Measurements from ENCODE around the gene RPN2.
A peak's percentile ranks its signal among the peaks of the same experiment; 100 is the strongest.

RPN2 gene

DNA sequence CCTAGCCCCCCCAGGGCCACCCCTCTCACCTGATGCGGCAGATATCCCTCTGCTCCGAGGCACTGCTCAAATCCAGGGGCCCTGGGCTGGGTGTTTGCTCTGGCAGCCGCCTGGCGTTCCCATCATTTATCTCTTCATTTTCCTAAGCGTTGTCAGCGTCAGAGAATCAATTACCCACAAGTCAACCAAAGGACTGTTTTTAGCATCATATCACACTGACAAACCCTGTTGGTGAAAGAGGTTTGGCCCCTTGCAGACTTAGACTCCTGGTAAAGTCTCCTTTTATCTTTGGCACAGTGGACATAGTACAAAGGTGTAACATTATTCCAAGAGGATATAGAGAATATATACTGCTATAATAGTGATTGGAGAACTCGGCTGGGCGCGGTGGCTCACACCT is 82.6 kb downstream of the RPN2 start, which contains the start of gene GHRH:
GHRH (minus strand) TSS at position 101 of the 400 bp plus-strand sequence. CDS start 4,925 bp downstream, outside the sequence.
- Histone ChIP-seq H3K27ac (ENCODE audit: low read depth, low read length) (no peak within 1 kb of the TSS), H3K9ac (ENCODE audit: low read depth in 1 of 2, low read length in 2 of 2) (no peak within 1 kb of the TSS), H3K36me3 (ENCODE audit: control insufficient read depth in 1 of 2, insufficient read depth in 2 of 2, low read length in 2 of 2) (no peaks in the 10 kb centered on the region), H3K9me3 (ENCODE audit: control insufficient read depth in 1 of 2, low read length in 2 of 2) (no peaks in the 10 kb centered on the region), H3K4me1 (ENCODE audit: control insufficient read depth in 1 of 2, insufficient read depth in 2 of 2, low read length in 2 of 2) (peaks cover 0 to 6% of the 10 kb centered on the region in 2 donors), H3K27me3 (ENCODE audit: control insufficient read depth in 1 of 2, insufficient read depth in 2 of 2, low read length in 2 of 2) (no peaks in the 10 kb centered on the region), H3K4me3 (ENCODE audit: low read depth in 1 of 2, low read length in 2 of 2) (no peak within 1 kb of the TSS)

GRCh38 chr20:37262505-37262904 is 83.4 kb downstream of the RPN2 start:
- no peak overlapping the region for H3K4me3 ChIP-seq (ENCODE audit: low read depth in 1 of 2, low read length in 2 of 2)
- H3K27ac ChIP-seq (ENCODE audit: low read depth, low read length): no peak overlapping the region
- H3K4me1 ChIP-seq (ENCODE audit: control insufficient read depth in 1 of 2, insufficient read depth in 2 of 2, low read length in 2 of 2): peaks cover 0 to 6% of the 10 kb centered on the region in 2 donors
- H3K36me3 ChIP-seq (ENCODE audit: control insufficient read depth in 1 of 2, insufficient read depth in 2 of 2, low read length in 2 of 2): no peaks in the 10 kb centered on the region
- no peak overlapping the region for H3K9ac ChIP-seq (ENCODE audit: low read depth in 1 of 2, low read length in 2 of 2)
- no peaks in the 10 kb centered on the region for H3K27me3 ChIP-seq (ENCODE audit: control insufficient read depth in 1 of 2, insufficient read depth in 2 of 2, low read length in 2 of 2)
- no peaks in the 10 kb centered on the region for H3K9me3 ChIP-seq (ENCODE audit: control insufficient read depth in 1 of 2, low read length in 2 of 2)

- H3K9ac ChIP-seq (ENCODE audit: low read depth in 1 of 2, low read length in 2 of 2): no peak overlapping the region
- no peak overlapping the region for H3K27ac ChIP-seq (ENCODE audit: low read depth, low read length)
- H3K4me3 ChIP-seq (ENCODE audit: low read depth in 1 of 2, low read length in 2 of 2): no peak overlapping the region
- peaks cover 0 to 6% of the 10 kb centered on the region in 2 donors for H3K4me1 ChIP-seq (ENCODE audit: control insufficient read depth in 1 of 2, insufficient read depth in 2 of 2, low read length in 2 of 2)
- H3K9me3 ChIP-seq (ENCODE audit: control insufficient read depth in 1 of 2, low read length in 2 of 2): no peaks in the 10 kb centered on the region
- H3K27me3 ChIP-seq (ENCODE audit: control insufficient read depth in 1 of 2, insufficient read depth in 2 of 2, low read length in 2 of 2): no peaks in the 10 kb centered on the region
- H3K36me3 ChIP-seq (ENCODE audit: control insufficient read depth in 1 of 2, insufficient read depth in 2 of 2, low read length in 2 of 2): no peaks in the 10 kb centered on the region
These were observed 84.6 kb downstream of the RPN2 start for GRCh38 chr20:37263686-37264085.

GRCh38 chr20:37265152-37265551 is 86.0 kb downstream of the RPN2 start:
- Histone ChIP-seq H3K4me3 (ENCODE audit: low read depth in 1 of 2, low read length in 2 of 2) (no peak overlapping the region), H3K36me3 (ENCODE audit: control insufficient read depth in 1 of 2, insufficient read depth in 2 of 2, low read length in 2 of 2) (no peaks in the 10 kb centered on the region), H3K9me3 (ENCODE audit: control insufficient read depth in 1 of 2, low read length in 2 of 2) (no peaks in the 10 kb centered on the region), H3K9ac (ENCODE audit: low read depth in 1 of 2, low read length in 2 of 2) (no peak overlapping the region), H3K27ac (ENCODE audit: low read depth, low read length) (no peak overlapping the region), H3K27me3 (ENCODE audit: control insufficient read depth in 1 of 2, insufficient read depth in 2 of 2, low read length in 2 of 2) (no peaks in the 10 kb centered on the region), H3K4me1 (ENCODE audit: control insufficient read depth in 1 of 2, insufficient read depth in 2 of 2, low read length in 2 of 2) (peaks cover 3 to 7% of the 10 kb centered on the region in 2 donors)

DNA sequence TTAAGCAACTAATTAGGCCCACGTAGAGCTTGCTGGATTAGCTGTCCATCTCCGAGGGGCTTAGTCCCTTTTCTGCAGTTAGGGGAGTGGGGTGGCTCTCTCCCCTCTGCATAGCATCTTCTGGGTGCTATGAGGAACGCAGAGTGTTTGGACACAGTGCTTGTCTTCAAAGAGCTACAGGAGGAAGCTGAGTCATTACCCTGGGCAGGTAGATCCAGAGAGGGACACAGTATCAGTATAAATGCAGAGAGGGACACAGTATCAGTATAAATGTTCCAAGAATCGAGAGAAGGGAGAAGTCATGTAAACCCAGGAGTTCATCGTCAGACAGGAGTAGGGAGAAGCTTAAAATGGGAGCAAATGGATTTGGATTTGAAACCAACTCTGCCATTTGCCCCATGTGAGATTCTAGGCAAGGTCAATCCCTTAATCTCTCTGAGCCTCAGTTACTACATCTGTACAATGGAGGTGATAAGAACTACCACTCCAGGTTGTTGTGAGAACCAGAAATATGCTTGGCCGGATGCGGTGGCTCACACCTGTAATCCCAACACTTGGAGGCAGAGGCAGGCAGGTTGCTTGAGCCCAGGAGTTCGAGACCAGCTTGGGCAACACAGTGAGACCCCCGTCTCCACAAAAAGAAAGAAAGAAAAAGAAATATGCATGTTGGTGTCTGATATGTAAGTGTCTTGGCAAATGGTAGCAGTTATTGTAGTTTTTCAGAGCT is 88.0 kb downstream of the RPN2 start:
- peaks cover 3 to 11% of the 10 kb centered on the region in 2 donors for H3K4me1 ChIP-seq (ENCODE audit: control insufficient read depth in 1 of 2, insufficient read depth in 2 of 2, low read length in 2 of 2)
- H3K9me3 ChIP-seq (ENCODE audit: control insufficient read depth in 1 of 2, low read length in 2 of 2): no peaks in the 10 kb centered on the region
- H3K36me3 ChIP-seq (ENCODE audit: control insufficient read depth in 1 of 2, insufficient read depth in 2 of 2, low read length in 2 of 2): no peaks in the 10 kb centered on the region
- H3K27me3 ChIP-seq (ENCODE audit: control insufficient read depth in 1 of 2, insufficient read depth in 2 of 2, low read length in 2 of 2): no peaks in the 10 kb centered on the region
- H3K27ac ChIP-seq (ENCODE audit: low read depth, low read length): no peak overlapping the region
- H3K4me3 ChIP-seq (ENCODE audit: low read depth in 1 of 2, low read length in 2 of 2): no peak overlapping the region
- H3K9ac ChIP-seq (ENCODE audit: low read depth in 1 of 2, low read length in 2 of 2): no peak overlapping the region

- Histone ChIP-seq H3K9me3 (ENCODE audit: control insufficient read depth in 1 of 2, low read length in 2 of 2) (no peaks in the 10 kb centered on the region), H3K27me3 (ENCODE audit: control insufficient read depth in 1 of 2, insufficient read depth in 2 of 2, low read length in 2 of 2) (no peaks in the 10 kb centered on the region), H3K27ac (ENCODE audit: low read depth, low read length) (no peak overlapping the region), H3K4me1 (ENCODE audit: control insufficient read depth in 1 of 2, insufficient read depth in 2 of 2, low read length in 2 of 2) (peaks cover 3 to 11% of the 10 kb centered on the region in 2 donors), H3K36me3 (ENCODE audit: control insufficient read depth in 1 of 2, insufficient read depth in 2 of 2, low read length in 2 of 2) (no peaks in the 10 kb centered on the region), H3K4me3 (ENCODE audit: low read depth in 1 of 2, low read length in 2 of 2) (no peak overlapping the region), H3K9ac (ENCODE audit: low read depth in 1 of 2, low read length in 2 of 2) (no peak overlapping the region)
These were observed 88.7 kb downstream of the RPN2 start for GRCh38 chr20:37267667-37268313.

DNA sequence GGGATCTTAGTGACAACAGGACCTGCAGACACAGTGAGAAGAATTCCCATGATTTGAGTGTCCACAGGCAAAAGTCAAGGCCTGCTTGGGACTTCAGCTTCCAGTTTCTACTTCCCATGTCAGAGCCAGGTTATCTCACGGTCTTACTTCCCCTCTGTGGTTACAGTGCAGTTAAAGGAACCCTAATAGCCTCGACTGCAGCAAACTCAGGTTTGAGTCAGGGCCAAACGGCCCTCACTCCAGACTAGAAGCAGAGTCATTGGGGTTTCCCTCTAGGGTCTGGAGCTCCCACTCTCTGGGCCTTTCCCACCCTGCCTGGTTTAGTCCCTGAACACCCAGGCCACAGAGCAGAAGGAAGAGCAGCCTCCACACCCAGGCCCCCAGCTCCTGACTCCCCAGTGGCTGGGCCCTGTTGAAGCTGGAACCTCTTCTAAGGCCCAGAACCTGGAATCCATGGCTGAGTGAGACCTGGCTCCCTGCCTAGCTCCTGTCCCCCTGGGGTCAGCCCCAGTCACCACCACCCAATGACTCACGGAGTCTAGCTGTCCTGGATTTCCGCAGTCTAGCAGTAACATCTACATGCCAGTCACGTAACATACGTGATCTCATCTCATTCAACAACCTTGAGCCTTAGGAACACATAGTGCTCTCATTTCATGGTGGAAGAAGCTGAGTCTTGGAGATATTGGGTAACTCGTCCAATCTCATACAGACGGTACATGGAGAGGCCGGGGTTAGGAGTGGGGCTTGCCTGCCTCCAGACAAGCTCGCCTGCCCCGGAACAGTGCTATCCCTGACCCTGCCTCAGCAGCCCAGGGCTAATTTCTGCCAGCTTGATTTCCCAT is 91.7 kb downstream of the RPN2 start:
- Histone ChIP-seq H3K27me3 (ENCODE audit: control insufficient read depth in 1 of 2, insufficient read depth in 2 of 2, low read length in 2 of 2) (no peaks in the 10 kb centered on the region), H3K27ac (ENCODE audit: low read depth, low read length) (peak overlapping the region; percentile 30), H3K36me3 (ENCODE audit: control insufficient read depth in 1 of 2, insufficient read depth in 2 of 2, low read length in 2 of 2) (no peaks in the 10 kb centered on the region), H3K9me3 (ENCODE audit: control insufficient read depth in 1 of 2, low read length in 2 of 2) (no peaks in the 10 kb centered on the region), H3K4me1 (ENCODE audit: control insufficient read depth in 1 of 2, insufficient read depth in 2 of 2, low read length in 2 of 2) (peaks cover 3 to 11% of the 10 kb centered on the region in 2 donors), H3K4me3 (ENCODE audit: low read depth in 1 of 2, low read length in 2 of 2) (no peak overlapping the region), H3K9ac (ENCODE audit: low read depth in 1 of 2, low read length in 2 of 2) (no peak overlapping the region)

GRCh38 chr20:37271421-37271768 is 92.3 kb downstream of the RPN2 start:
- Histone ChIP-seq H3K27me3 (ENCODE audit: control insufficient read depth in 1 of 2, insufficient read depth in 2 of 2, low read length in 2 of 2) (no peaks in the 10 kb centered on the region), H3K9ac (ENCODE audit: low read depth in 1 of 2, low read length in 2 of 2) (no peak overlapping the region), H3K36me3 (ENCODE audit: control insufficient read depth in 1 of 2, insufficient read depth in 2 of 2, low read length in 2 of 2) (no peaks in the 10 kb centered on the region), H3K9me3 (ENCODE audit: control insufficient read depth in 1 of 2, low read length in 2 of 2) (no peaks in the 10 kb centered on the region), H3K27ac (ENCODE audit: low read depth, low read length) (no peak overlapping the region), H3K4me3 (ENCODE audit: low read depth in 1 of 2, low read length in 2 of 2) (no peak overlapping the region), H3K4me1 (ENCODE audit: control insufficient read depth in 1 of 2, insufficient read depth in 2 of 2, low read length in 2 of 2) (peaks cover 4 to 12% of the 10 kb centered on the region in 2 donors)

- Histone ChIP-seq H3K27me3 (ENCODE audit: control insufficient read depth in 1 of 2, insufficient read depth in 2 of 2, low read length in 2 of 2) (no peaks in the 10 kb centered on the region), H3K9ac (ENCODE audit: low read depth in 1 of 2, low read length in 2 of 2) (no peak overlapping the region)
These were observed 94.9 kb downstream of the RPN2 start for GRCh38 chr20:37273988-37274387.

More at GRCh38 chr20:37273988-37274387, 94.9 kb downstream of the RPN2 start:
- Histone ChIP-seq H3K4me3 (ENCODE audit: low read depth in 1 of 2, low read length in 2 of 2) (no peak overlapping the region), H3K4me1 (ENCODE audit: control insufficient read depth in 1 of 2, insufficient read depth in 2 of 2, low read length in 2 of 2) (peaks cover 13 to 21% of the 10 kb centered on the region in 2 donors), H3K9me3 (ENCODE audit: control insufficient read depth in 1 of 2, low read length in 2 of 2) (no peaks in the 10 kb centered on the region), H3K27ac (ENCODE audit: low read depth, low read length) (no peak overlapping the region), H3K36me3 (ENCODE audit: control insufficient read depth in 1 of 2, insufficient read depth in 2 of 2, low read length in 2 of 2) (no peaks in the 10 kb centered on the region)
